H1 (cell line): ENCODE measurements around the gene ZNF407. TPM values are rescaled to one million over a fixed set of nuclear protein-coding genes. Genes with fewer than 3 reads are reported as not detected.

Source experiments
- CTCF ChIA-PET: fragments of 300-600 bp; sonication (Branson Sonifier 250); formaldehyde crosslinking; loops from one replicate; lab custom pipeline; 2021; ENCODE audit not compliant: partially characterized antibody; lab: Charles Lee
- POLR2A ChIA-PET: fragments of 300-600 bp; sonication (Branson Sonifier 250); formaldehyde crosslinking; loops from one replicate; lab custom pipeline; 2021; ENCODE audit warnings: inconsistent platforms; ENCODE audit not compliant: partially characterized antibody; lab: Charles Lee
- DNase-seq, 2 experiments: peaks; one replicate each; pipeline versions ENCODE4 v3.0.0 to v3.0.0-alpha.2; 2010 to 2022; ENCODE audit warnings: low spot score in 2 of 2, low read depth in 1 of 2, mixed read lengths in 1 of 2
- FAIRE-seq: peaks from 2 replicates; lab custom pipeline; 2011; peaks lifted over from hg19 to GRCh38; lab: Jason Lieb, UNC
- H2AFZ ChIP-seq: 2 replicates; pipeline ENCODE4 v1.8.1; 2012; ENCODE audit warnings: low read length, inconsistent platforms
- H2AK5ac ChIP-seq: 2 replicates; pipeline ENCODE4 v1.6.1; 2013; ENCODE audit warnings: low read depth, low read length
- H2BK120ac ChIP-seq: replicated peaks from 2 replicates; pipeline ENCODE3; 2013; ENCODE audit warnings: low read depth, low read length, inconsistent platforms
- H2BK12ac ChIP-seq: 2 replicates; pipeline ENCODE4 v1.6.1; 2013; ENCODE audit warnings: low read depth, low read length
- H2BK15ac ChIP-seq: 2 replicates; pipeline ENCODE4 v1.6.1; 2013; ENCODE audit warnings: low read length
- H2BK20ac ChIP-seq: 2 replicates; pipeline ENCODE4 v1.6.1; 2013; ENCODE audit warnings: low read length
- H2BK5ac ChIP-seq: 2 replicates; pipeline ENCODE4 v1.6.1; 2013; ENCODE audit warnings: low read depth, low read length
- H3K14ac ChIP-seq: 2 replicates; pipeline ENCODE4 v1.6.1; 2013; ENCODE audit warnings: inconsistent platforms; ENCODE audit not compliant: insufficient read length
- H3K18ac ChIP-seq: 2 replicates; pipeline ENCODE4 v1.6.1; 2013; ENCODE audit warnings: low read length; ENCODE audit errors: extremely low read depth
- H3K23ac ChIP-seq: 2 replicates; pipeline ENCODE4 v1.6.1; 2013; ENCODE audit warnings: inconsistent platforms; ENCODE audit not compliant: insufficient read length
- H3K23me2 ChIP-seq: 2 replicates; pipeline ENCODE4 v1.6.1; 2013; ENCODE audit warnings: low read depth, low read length
- H3K27ac ChIP-seq: 2 replicates; pipeline ENCODE4 v1.6.1; 2011; ENCODE audit warnings: low read depth, low read length, inconsistent platforms
- H3K27me3 ChIP-seq, 4 experiments: replicated peaks in 1 of 4; 1 replicate in 1 of 4; 2 replicates in 3 of 4; pipeline versions ENCODE4 v1.6.1 to v1.8.1; 2011 to 2013; ENCODE audit warnings: low read length in 3 of 4, mild to moderate bottlenecking in 3 of 4, inconsistent platforms in 2 of 4, mixed read lengths in 2 of 4, moderate library complexity in 1 of 4; ENCODE audit not compliant: control insufficient read depth in 3 of 4, insufficient read depth in 3 of 4; ENCODE audit errors: extremely low read depth in 1 of 4
- H3K36me3 ChIP-seq, 4 experiments: 2 replicates each; pipeline versions ENCODE4 v1.6.1 to v1.8.1; 2011 to 2013; ENCODE audit warnings: mild to moderate bottlenecking in 4 of 4, low read length in 3 of 4, moderate library complexity in 2 of 4, control low read depth in 1 of 4, inconsistent platforms in 1 of 4; ENCODE audit not compliant: insufficient read depth in 4 of 4, control insufficient read depth in 2 of 4
- H3K4ac ChIP-seq: replicated peaks from 2 replicates; pipeline ENCODE3; 2013; ENCODE audit warnings: low read length, low read depth, mixed read lengths, inconsistent platforms; ENCODE audit not compliant: insufficient read length
- H3K4me1 ChIP-seq, 4 experiments: replicated peaks in 1 of 4; 1 replicate in 1 of 4; 2 replicates in 3 of 4; pipeline versions ENCODE4 v1.6.1 to v1.8.1; 2011 to 2013; ENCODE audit warnings: low read length in 3 of 4, inconsistent platforms in 2 of 4, mixed read lengths in 1 of 4; ENCODE audit not compliant: insufficient read depth in 4 of 4, control insufficient read depth in 3 of 4
- H3K4me2 ChIP-seq, 2 experiments: 2 replicates each; pipeline versions ENCODE4 v1.6.1 to v1.8.1; 2011 to 2013; ENCODE audit warnings: low read depth in 2 of 2, low read length in 2 of 2, control low read depth in 1 of 2, inconsistent platforms in 1 of 2, mild to moderate bottlenecking in 1 of 2; ENCODE audit not compliant: insufficient read depth in 1 of 2
- H3K4me3 ChIP-seq, 4 experiments: fragments of 200-600, 300-600 bp in 1 of 4; sonication (generic), shearing (Covaris generic), sonication (Bioruptor Twin) in 1 of 4; 2 replicates each; pipeline versions ENCODE4 v1.5.1 to v1.8.1; 2011 to 2016; ENCODE audit warnings: low read length in 4 of 4, low read depth in 3 of 4, control low read depth in 2 of 4, inconsistent platforms in 2 of 4, mild to moderate bottlenecking in 2 of 4, mixed read lengths in 1 of 4, moderate library complexity in 1 of 4; ENCODE audit not compliant: insufficient read depth in 2 of 4; ENCODE audit errors: extremely low read depth in 1 of 4
- H3K56ac ChIP-seq: replicated peaks from 2 replicates; pipeline ENCODE3; 2013; ENCODE audit warnings: low read depth, mild to moderate bottlenecking, mixed read lengths, low read length, inconsistent platforms; ENCODE audit not compliant: insufficient read length
- H3K79me1 ChIP-seq: 2 replicates; pipeline ENCODE4 v1.6.1; 2013; ENCODE audit warnings: low read depth, low read length, control low read depth
- H3K79me2 ChIP-seq, 2 experiments: 2 replicates each; pipeline versions ENCODE4 v1.6.1 to v1.8.1; 2012 to 2013; ENCODE audit warnings: low read length in 2 of 2, mild to moderate bottlenecking in 2 of 2, inconsistent platforms in 1 of 2; ENCODE audit not compliant: insufficient read depth in 2 of 2, control insufficient read depth in 1 of 2
- H3K9ac ChIP-seq, 4 experiments: replicated peaks in 1 of 4; 1 replicate in 1 of 4; 2 replicates in 3 of 4; pipeline versions ENCODE4 v1.6.1 to v1.8.1; 2011 to 2013; ENCODE audit warnings: low read depth in 3 of 4, low read length in 3 of 4, control low read depth in 2 of 4, mild to moderate bottlenecking in 2 of 4, moderate library complexity in 2 of 4, inconsistent platforms in 1 of 4; ENCODE audit errors: extremely low read depth in 1 of 4
- H3K9me3 ChIP-seq, 2 experiments: 2 replicates each; pipeline versions ENCODE4 v1.6.1 to v1.8.1; 2012 to 2013; ENCODE audit warnings: mild to moderate bottlenecking in 2 of 2, moderate library complexity in 2 of 2, control low read depth in 1 of 2, inconsistent platforms in 1 of 2, low read depth in 1 of 2, low read length in 1 of 2, mixed read lengths in 1 of 2; ENCODE audit not compliant: insufficient read depth in 2 of 2
- H4K20me1 ChIP-seq, 2 experiments: replicated peaks in 1 of 2; 2 replicates each; pipeline versions ENCODE3 to v1.8.1; 2011 to 2013; ENCODE audit warnings: inconsistent platforms in 2 of 2, low read length in 2 of 2, mild to moderate bottlenecking in 1 of 2; ENCODE audit not compliant: insufficient read depth in 2 of 2, control insufficient read depth in 1 of 2
- H4K5ac ChIP-seq: 2 replicates; pipeline ENCODE4 v1.6.1; 2013; ENCODE audit warnings: low read length, low read depth, mixed read lengths, inconsistent platforms; ENCODE audit not compliant: insufficient read length
- H4K8ac ChIP-seq: 2 replicates; pipeline ENCODE4 v1.8.0; 2013; ENCODE audit warnings: mild to moderate bottlenecking, moderate library complexity, low read length, inconsistent platforms; ENCODE audit not compliant: insufficient read depth; ENCODE audit errors: extremely low read depth
- H4K91ac ChIP-seq: replicated peaks from 2 replicates; pipeline ENCODE3; 2013; ENCODE audit warnings: low read length, mixed read lengths, inconsistent platforms; ENCODE audit not compliant: insufficient read length
- WGBS, 2 experiments: shearing (Covaris generic) in 1 of 2; methylation state at CpG; one replicate each; pipeline versions ENCODE4 v1.1.6 to v1.1.7; 2013 to 2015; ENCODE audit warnings: low lambda C conversion rate in 2 of 2, mixed read lengths in 2 of 2, inconsistent platforms in 1 of 2, low coverage in 1 of 2, missing lambda C conversion rate in 1 of 2; ENCODE audit not compliant: insufficient replicate concordance in 2 of 2, insufficient coverage in 1 of 2, insufficient read length in 1 of 2; ENCODE audit errors: extremely low coverage in 1 of 2, missing lambda C conversion rate in 1 of 2; 5-methylcytosine and 5-hydroxymethylcytosine counted together
- polyA plus RNA-seq, 7 experiments: library from polyadenylated mRNA; depleted of rRNA in 3 of 7; stranded (reverse) in 5 of 7; unstranded in 2 of 7; fragments of >200 nt in 5 of 7; fragments of 200-250 nt in 2 of 7; gene quantifications; 1 replicate in 5 of 7; 2 replicates in 1 of 7; 4 replicates in 1 of 7; pipeline versions ENCODE4 v1.2.1 to v1.2.3, GENCODE V29; 2011 to 2013; ENCODE audit warnings: missing spikeins in 2 of 7, mixed read lengths in 2 of 7
- total RNA-seq: library from RNA; stranded (reverse); fragmentation: NEBNext Ultra II Directional; extraction: Animal tissue kit (Norgen Biotek cat#: 25700); gene quantifications from 2 replicates; pipeline ENCODE4 v1.2.1, GENCODE V29; 2021
- TF ChIP-seq, protein P1 (sequence below): IDR thresholded peaks from 2 replicates; pipeline ENCODE4 v1.6.1; 2012; ENCODE audit warnings: inconsistent platforms

Gene ZNF407
- total and polyA plus RNA-seq, 2 of the 8 experiments (the other 6 are each of a cell fraction or from before 2014, with no cell fraction given): 1.5 to 6.8 TPM

DNA sequence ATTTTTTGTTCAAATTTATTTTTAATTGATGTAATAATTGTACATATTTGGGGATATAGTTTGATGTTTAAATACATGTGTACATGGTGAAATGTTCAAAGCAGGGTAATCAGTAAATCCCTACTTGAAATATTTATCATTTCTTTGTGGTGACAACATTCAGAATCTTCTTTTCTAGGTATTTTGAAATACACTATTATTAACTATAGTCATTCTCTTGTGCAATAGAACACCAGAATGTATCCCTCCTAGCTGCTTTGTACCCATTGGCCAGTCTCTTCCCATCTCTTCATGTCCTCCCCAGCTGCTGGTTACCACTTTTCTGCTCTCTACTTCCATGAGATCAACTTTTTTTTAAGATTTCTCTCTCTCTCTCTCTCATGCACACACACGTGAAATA lies 126.5 kb downstream of the ZNF407 start:
- no peak overlapping the region for H3K4me3 ChIP-seq
- no peaks in the 10 kb centered on the region for H3K4me1 ChIP-seq
- no peak overlapping the region for H2BK12ac ChIP-seq
- H3K18ac ChIP-seq: no peak overlapping the region
- no peak overlapping the region for H4K5ac ChIP-seq
- H2AK5ac ChIP-seq: no peak overlapping the region
- no peak overlapping the region for H3K4me2 ChIP-seq
- H2BK120ac ChIP-seq: no peak overlapping the region
- H2BK15ac ChIP-seq: no peak overlapping the region
- H3K14ac ChIP-seq: no peak overlapping the region
- H3K9ac ChIP-seq: no peak overlapping the region
- H2BK20ac ChIP-seq: no peak overlapping the region
- H3K4ac ChIP-seq: no peak overlapping the region
- H3K23ac ChIP-seq: no peak overlapping the region
- no peaks in the 10 kb centered on the region for H3K9me3 ChIP-seq
- no peak overlapping the region for H2AFZ ChIP-seq
- no peak overlapping the region for H3K27ac ChIP-seq
- WGBS, 2 experiments: 79% methylated on average over 1 of the region's 1 CpG; no CpG with 5 or more reads in 1 of the 2 experiments
- H3K36me3 ChIP-seq: no peaks in the 10 kb centered on the region
- H3K27me3 ChIP-seq: no peaks in the 10 kb centered on the region
- no peaks in the 10 kb centered on the region for H3K79me2 ChIP-seq
- H3K56ac ChIP-seq: no peak overlapping the region
- ChIA-PET POLR2A (no interaction called here), CTCF (no interaction called here)
- H2BK5ac ChIP-seq: no peak overlapping the region
- FAIRE-seq (no peak), DNase-seq (no peak)
- H4K8ac ChIP-seq: no peak overlapping the region
- no peaks in the 10 kb centered on the region for H3K79me1 ChIP-seq
- H4K20me1 ChIP-seq: no peaks in the 10 kb centered on the region
- TF ChIP-seq, protein P1, sequence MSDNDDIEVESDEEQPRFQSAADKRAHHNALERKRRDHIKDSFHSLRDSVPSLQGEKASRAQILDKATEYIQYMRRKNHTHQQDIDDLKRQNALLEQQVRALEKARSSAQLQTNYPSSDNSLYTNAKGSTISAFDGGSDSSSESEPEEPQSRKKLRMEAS: no peak
- no peaks in the 10 kb centered on the region for H3K23me2 ChIP-seq
- no peak overlapping the region for H4K91ac ChIP-seq
